KMS-11 (cell line): ENCODE measurements around the gene PHF21A.
A peak's percentile ranks its signal among the peaks of the same experiment; 100 is the strongest.

ENCODE experiments used
- H2AFZ ChIP-seq: fragments of 200-600 bp; sonication (generic); 2 replicates; pipeline ENCODE4 v1.6.1; 2016; ENCODE audit warnings: antibody characterized with exemption, mixed run types, low read depth
- H3K27ac ChIP-seq: fragments of 200-600 bp; sonication (generic); 2 replicates; pipeline ENCODE4 v1.6.1; 2016; ENCODE audit warnings: mild to moderate bottlenecking, mixed run types
- H3K27me3 ChIP-seq: fragments of 200-600 bp; sonication (generic); 2 replicates; pipeline ENCODE4 v1.6.1; 2017; ENCODE audit warnings: mild to moderate bottlenecking, low read depth, mixed run types, moderate library complexity; ENCODE audit not compliant: insufficient read depth
- H3K36me3 ChIP-seq: fragments of 200-600 bp; sonication (generic); 2 replicates; pipeline ENCODE4 v1.6.1; 2017; ENCODE audit warnings: mild to moderate bottlenecking, mixed run types; ENCODE audit not compliant: insufficient read depth
- H3K4me1 ChIP-seq: fragments of 200-600 bp; sonication (generic); 2 replicates; pipeline ENCODE4 v1.6.1; 2016; ENCODE audit warnings: mild to moderate bottlenecking, low read depth, mixed run types; ENCODE audit not compliant: poor library complexity, severe bottlenecking
- H3K4me2 ChIP-seq: fragments of 200-600 bp; sonication (generic); 2 replicates; pipeline ENCODE4 v1.7.0; 2016; ENCODE audit warnings: mild to moderate bottlenecking, mixed run types
- H3K4me3 ChIP-seq: fragments of 200-600 bp; sonication (generic); IDR thresholded peaks from 2 replicates; pipeline ENCODE4 v1.6.1; 2017; ENCODE audit warnings: low read depth, low read length, mixed read lengths; ENCODE audit not compliant: insufficient read depth
- H3K79me2 ChIP-seq: fragments of 200-600 bp; sonication (generic); 2 replicates; pipeline ENCODE4 v1.6.1; 2016; ENCODE audit warnings: low read depth, mixed run types; ENCODE audit not compliant: insufficient read depth
- H3K9ac ChIP-seq: fragments of 200-600 bp; sonication (generic); 2 replicates; pipeline ENCODE4 v1.6.1; 2016; ENCODE audit warnings: mild to moderate bottlenecking, mixed run types
- H4K20me1 ChIP-seq: fragments of 200-600 bp; sonication (generic); 2 replicates; pipeline ENCODE4 v1.6.1; 2016; ENCODE audit warnings: mild to moderate bottlenecking, mixed run types; ENCODE audit not compliant: insufficient read depth
- TF ChIP-seq, protein P1 (sequence below): fragments of 200-600 bp; sonication (generic); conservative IDR thresholded peaks from 2 replicates; pipeline ENCODE4 v1.6.1; 2017; ENCODE audit warnings: low read depth, mild to moderate bottlenecking, antibody characterized with exemption, low read length, moderate library complexity, mixed read lengths

Gene PHF21A

GRCh38 chr11:45884596-45885185, 236.6 kb downstream of the PHF21A start:
- Histone ChIP-seq H3K27ac (no peak overlapping the region), H4K20me1 (no peaks in the 10 kb centered on the region), H3K4me3 (no peak overlapping the region), H3K27me3 (no peaks in the 10 kb centered on the region), H3K4me1 (peaks cover 2% of the 10 kb centered on the region), H3K4me2 (peak overlapping the region; percentile 68; the same call in 1 of the 2 replicates), H3K9ac (no peak overlapping the region), H3K79me2 (no peaks in the 10 kb centered on the region), H3K36me3 (no peaks in the 10 kb centered on the region), H2AFZ (no peak overlapping the region)
- TF ChIP-seq, protein P1, sequence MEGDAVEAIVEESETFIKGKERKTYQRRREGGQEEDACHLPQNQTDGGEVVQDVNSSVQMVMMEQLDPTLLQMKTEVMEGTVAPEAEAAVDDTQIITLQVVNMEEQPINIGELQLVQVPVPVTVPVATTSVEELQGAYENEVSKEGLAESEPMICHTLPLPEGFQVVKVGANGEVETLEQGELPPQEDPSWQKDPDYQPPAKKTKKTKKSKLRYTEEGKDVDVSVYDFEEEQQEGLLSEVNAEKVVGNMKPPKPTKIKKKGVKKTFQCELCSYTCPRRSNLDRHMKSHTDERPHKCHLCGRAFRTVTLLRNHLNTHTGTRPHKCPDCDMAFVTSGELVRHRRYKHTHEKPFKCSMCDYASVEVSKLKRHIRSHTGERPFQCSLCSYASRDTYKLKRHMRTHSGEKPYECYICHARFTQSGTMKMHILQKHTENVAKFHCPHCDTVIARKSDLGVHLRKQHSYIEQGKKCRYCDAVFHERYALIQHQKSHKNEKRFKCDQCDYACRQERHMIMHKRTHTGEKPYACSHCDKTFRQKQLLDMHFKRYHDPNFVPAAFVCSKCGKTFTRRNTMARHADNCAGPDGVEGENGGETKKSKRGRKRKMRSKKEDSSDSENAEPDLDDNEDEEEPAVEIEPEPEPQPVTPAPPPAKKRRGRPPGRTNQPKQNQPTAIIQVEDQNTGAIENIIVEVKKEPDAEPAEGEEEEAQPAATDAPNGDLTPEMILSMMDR: no peak
